PC-9 (cell line): ENCODE data around the gene DPYSL4.

ENCODE experiments used
- EZH2 ChIP-seq: fragments of 200-600 bp; sonication (generic); IDR thresholded peaks from 2 replicates; pipeline ENCODE4 v1.8.0; 2017; ENCODE audit warnings: antibody characterized with exemption, low read depth
- TF ChIP-seq, protein P1 (sequence below): fragments of 200-600 bp; sonication (generic); conservative IDR thresholded peaks from 2 replicates; pipeline ENCODE4 v1.6.1; 2017; ENCODE audit warnings: mixed run types, antibody characterized with exemption, mild to moderate bottlenecking, moderate library complexity

DNA sequence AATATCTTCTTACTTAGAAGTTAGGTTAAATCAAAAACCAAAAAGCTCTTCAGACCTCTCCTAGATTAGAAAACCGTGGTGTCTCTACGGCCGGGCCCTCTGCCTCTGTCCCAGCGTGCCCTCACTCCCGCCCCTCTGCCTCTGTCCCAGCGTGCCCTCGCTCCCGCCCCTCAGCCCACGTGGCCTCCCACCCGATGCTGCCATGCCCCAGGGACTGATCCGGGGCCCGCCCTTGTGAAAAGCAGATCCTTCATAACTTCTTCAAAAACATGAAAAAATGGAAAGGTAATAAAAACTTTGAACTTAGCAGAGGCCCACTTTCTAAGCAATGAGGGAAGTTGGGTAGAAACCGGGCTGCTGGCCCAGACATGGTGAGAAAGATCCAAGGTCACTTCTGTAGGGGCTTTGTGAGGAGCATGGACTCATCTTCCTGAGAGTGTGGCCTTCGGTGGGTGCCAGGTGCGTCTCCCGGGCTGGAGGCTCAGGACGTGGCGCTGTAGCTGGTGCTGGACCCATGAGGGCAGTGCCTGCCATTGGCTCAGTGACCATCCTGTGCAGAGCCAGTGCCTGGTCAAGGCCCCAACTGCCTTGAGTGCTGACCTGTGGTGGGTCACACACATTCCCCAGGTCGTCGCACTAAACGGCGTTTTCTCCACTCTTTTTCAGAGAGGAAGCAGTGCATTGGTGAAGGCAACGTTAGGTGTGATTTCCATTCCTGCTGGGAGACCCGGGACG is 4.9 kb upstream of the DPYSL4 start:
- TF ChIP-seq, protein P1, sequence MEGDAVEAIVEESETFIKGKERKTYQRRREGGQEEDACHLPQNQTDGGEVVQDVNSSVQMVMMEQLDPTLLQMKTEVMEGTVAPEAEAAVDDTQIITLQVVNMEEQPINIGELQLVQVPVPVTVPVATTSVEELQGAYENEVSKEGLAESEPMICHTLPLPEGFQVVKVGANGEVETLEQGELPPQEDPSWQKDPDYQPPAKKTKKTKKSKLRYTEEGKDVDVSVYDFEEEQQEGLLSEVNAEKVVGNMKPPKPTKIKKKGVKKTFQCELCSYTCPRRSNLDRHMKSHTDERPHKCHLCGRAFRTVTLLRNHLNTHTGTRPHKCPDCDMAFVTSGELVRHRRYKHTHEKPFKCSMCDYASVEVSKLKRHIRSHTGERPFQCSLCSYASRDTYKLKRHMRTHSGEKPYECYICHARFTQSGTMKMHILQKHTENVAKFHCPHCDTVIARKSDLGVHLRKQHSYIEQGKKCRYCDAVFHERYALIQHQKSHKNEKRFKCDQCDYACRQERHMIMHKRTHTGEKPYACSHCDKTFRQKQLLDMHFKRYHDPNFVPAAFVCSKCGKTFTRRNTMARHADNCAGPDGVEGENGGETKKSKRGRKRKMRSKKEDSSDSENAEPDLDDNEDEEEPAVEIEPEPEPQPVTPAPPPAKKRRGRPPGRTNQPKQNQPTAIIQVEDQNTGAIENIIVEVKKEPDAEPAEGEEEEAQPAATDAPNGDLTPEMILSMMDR, result no peak
- TF ChIP-seq EZH2, result no peak
